Muscle of arm (tissue), 12 donors: ENCODE results near the gene FITM2. TPM values are rescaled to one million over a fixed set of nuclear protein-coding genes. Genes with fewer than 3 reads are reported as not detected.
"Not testable (repeated sequence)": the region's sequence is repeated elsewhere in the genome, so short reads cannot be mapped to it uniquely, and the experiment has no call there.

Experiments
- DNase-seq: peaks from one replicate; pipeline ENCODE4 v3.0.0-alpha.2; 2013
- polyA plus RNA-seq, 12 donors: library from polyadenylated mRNA; unstranded; fragments of 120-200 nt; gene quantifications; one replicate each; pipeline ENCODE4 v1.2.1, GENCODE V29; 2013; ENCODE audit not compliant: insufficient read length in 12 of 12

The FITM2 gene
- polyA plus RNA-seq, 12 donors = 5.3 to 10.3 (median 7.2) TPM; not detected in 1

- DNase-seq = no peak
Measured at GRCh38 chr20:44336086-44336485, 25.1 kb upstream of the FITM2 start.

GRCh38 chr20:44335675-44336074 lies 24.7 kb upstream of the FITM2 start:
- DNase-seq = no peak

GRCh38 chr20:44334709-44335108 lies 23.7 kb upstream of the FITM2 start:
- DNase-seq = no peak

GRCh38 chr20:44334306-44334705 lies 23.3 kb upstream of the FITM2 start:
- DNase-seq = no peak

GRCh38 chr20:44331201-44331600 lies 20.2 kb upstream of the FITM2 start:
- DNase-seq = no peak

GRCh38 chr20:44328428-44328827 lies 17.4 kb upstream of the FITM2 start:
- DNase-seq = no peak

GRCh38 chr20:44327748-44328147 lies 16.7 kb upstream of the FITM2 start:
- not testable (repeated sequence) for DNase-seq

GRCh38 chr20:44326391-44327159 lies 15.6 kb upstream of the FITM2 start:
- no peak for DNase-seq

GRCh38 chr20:44324343-44324742 lies 13.3 kb upstream of the FITM2 start:
- no peak for DNase-seq

- no peak for DNase-seq
Measured at GRCh38 chr20:44319839-44320422, 8.9 kb upstream of the FITM2 start.

GRCh38 chr20:44314870-44315269 lies 3.9 kb upstream of the FITM2 start:
- no peak for DNase-seq

GRCh38 chr20:44309763-44310663 lies 989 bp downstream of the FITM2 start:
- DNase-seq = peak; percentile 4

GRCh38 chr20:44306927-44307326 lies 4.1 kb downstream of the FITM2 start:
- DNase-seq = no peak

GRCh38 chr20:44304383-44304782 lies 6.6 kb downstream of the FITM2 start:
- no peak for DNase-seq

GRCh38 chr20:44302736-44303135 lies 8.3 kb downstream of the FITM2 start:
- no peak for DNase-seq

- DNase-seq = no peak
Measured at GRCh38 chr20:44302026-44302669, 8.9 kb downstream of the FITM2 start.

GRCh38 chr20:44301285-44301684 lies 9.7 kb downstream of the FITM2 start:
- no peak for DNase-seq

GRCh38 chr20:44299011-44299535 lies 11.9 kb downstream of the FITM2 start:
- DNase-seq = not testable (repeated sequence)

- no peak for DNase-seq
Measured at GRCh38 chr20:44297721-44298120, 13.3 kb downstream of the FITM2 start.

- no peak for DNase-seq
Measured at GRCh38 chr20:44296011-44296410, 15.0 kb downstream of the FITM2 start.

- no peak for DNase-seq
Measured at GRCh38 chr20:44291754-44292153, 19.2 kb downstream of the FITM2 start.

GRCh38 chr20:44288252-44288651 lies 22.8 kb downstream of the FITM2 start:
- no peak for DNase-seq
